ENCODE data around the gene NOL8. TPM values are rescaled to one million over a fixed set of nuclear protein-coding genes. Genes with fewer than 3 reads are reported as not detected.

The NOL8 gene
- polyA plus RNA-seq, 1 donor (not counting 4 experiments of a cell fraction or from before 2014, with no cell fraction given): 28.9 TPM

- H2AFZ ChIP-seq (ENCODE audit: control insufficient read depth, low read length): no peak overlapping the region
- no peak for FAIRE-seq
Measured at GRCh38 chr9:92359394-92359995, 34.3 kb upstream of the NOL8 start.

GRCh38 chr9:92353051-92353450 is 27.9 kb upstream of the NOL8 start:
- FAIRE-seq (no peak), DNase-seq (ENCODE audit: low read depth, low spot score) (no peak)
- no peaks in the 10 kb centered on the region for H3K4me1 ChIP-seq (ENCODE audit: control insufficient read depth, extremely low read depth, insufficient read depth, low read length)
- no peak overlapping the region for H3K9ac ChIP-seq (ENCODE audit: control insufficient read depth, extremely low read depth, insufficient read depth, low read length)
- H4K20me1 ChIP-seq (ENCODE audit: control insufficient read depth, extremely low read depth, insufficient read depth, low read length): no peaks in the 10 kb centered on the region
- H3K9me3 ChIP-seq (ENCODE audit: control insufficient read depth, low read depth, low read length): no peaks in the 10 kb centered on the region
- H3K4me3 ChIP-seq (ENCODE audit: control insufficient read depth in 2 of 3, extremely low read depth in 1 of 3, insufficient read depth in 2 of 3, low read depth in 1 of 3, low read length in 3 of 3): no peak overlapping the region
- H3K27ac ChIP-seq (ENCODE audit: control insufficient read depth, insufficient read depth, low read length): no peak overlapping the region
- H3K27me3 ChIP-seq (ENCODE audit: control insufficient read depth, extremely low read depth, insufficient read depth, low read length): no peaks in the 10 kb centered on the region
- no peaks in the 10 kb centered on the region for H3K9me1 ChIP-seq (ENCODE audit: control insufficient read depth, extremely low read depth, insufficient read depth, low read length)
- H3K36me3 ChIP-seq (ENCODE audit: control insufficient read depth in 2 of 2, extremely low read depth in 1 of 2, insufficient read depth in 2 of 2, low read length in 2 of 2): no peaks in the 10 kb centered on the region
- H3K79me2 ChIP-seq (ENCODE audit: control insufficient read depth, insufficient read depth, low read length): no peaks in the 10 kb centered on the region
- no peak overlapping the region for H2AFZ ChIP-seq (ENCODE audit: control insufficient read depth, low read length)
- no peak overlapping the region for H3K4me2 ChIP-seq (ENCODE audit: control insufficient read depth, extremely low read depth, insufficient read depth, low read depth, low read length)
- dilution Hi-C loops (cut with MboI; ENCODE audit: extremely low pct_ligation_motif_present, low sequenced_read_pairs): no loop called here
- TF ChIP-seq CTCF (optimal IDR thresholded peaks at IDR 0.05 in 1 of 3, IDR thresholded peaks at IDR 0.05 in 1 of 3, conservative IDR thresholded peaks at IDR 0.05 in 1 of 3; ENCODE audit: extremely low read depth in 1 of 3, insufficient read depth in 2 of 3, low read length in 3 of 3): no peak
- no peak for TF ChIP-seq EZH2 (IDR thresholded peaks at IDR 0.05; ENCODE audit: low read length)

More at GRCh38 chr9:92359394-92359995, 34.3 kb upstream of the NOL8 start:
- no peaks in the 10 kb centered on the region for H3K36me3 ChIP-seq (ENCODE audit: control insufficient read depth in 2 of 2, extremely low read depth in 1 of 2, insufficient read depth in 2 of 2, low read length in 2 of 2)
- H3K27me3 ChIP-seq (ENCODE audit: control insufficient read depth, extremely low read depth, insufficient read depth, low read length): no peaks in the 10 kb centered on the region
- no peaks in the 10 kb centered on the region for H4K20me1 ChIP-seq (ENCODE audit: control insufficient read depth, extremely low read depth, insufficient read depth, low read length)
- TF ChIP-seq EZH2 (IDR thresholded peaks at IDR 0.05; ENCODE audit: low read length) (no peak), CTCF (optimal IDR thresholded peaks at IDR 0.05 in 1 of 3, IDR thresholded peaks at IDR 0.05 in 1 of 3, conservative IDR thresholded peaks at IDR 0.05 in 1 of 3; ENCODE audit: extremely low read depth in 1 of 3, insufficient read depth in 2 of 3, low read length in 3 of 3) (no peak)
- no peaks in the 10 kb centered on the region for H3K79me2 ChIP-seq (ENCODE audit: control insufficient read depth, insufficient read depth, low read length)
- no peak overlapping the region for H3K4me2 ChIP-seq (ENCODE audit: control insufficient read depth, extremely low read depth, insufficient read depth, low read depth, low read length)
- H3K9me1 ChIP-seq (ENCODE audit: control insufficient read depth, extremely low read depth, insufficient read depth, low read length): no peaks in the 10 kb centered on the region
- dilution Hi-C loops (cut with MboI; ENCODE audit: extremely low pct_ligation_motif_present, low sequenced_read_pairs): no loop called here
- no peak overlapping the region for H3K4me3 ChIP-seq (ENCODE audit: control insufficient read depth in 2 of 3, extremely low read depth in 1 of 3, insufficient read depth in 2 of 3, low read depth in 1 of 3, low read length in 3 of 3)
- DNase-seq (ENCODE audit: low read depth, low spot score): no peak
- H3K27ac ChIP-seq (ENCODE audit: control insufficient read depth, insufficient read depth, low read length): no peak overlapping the region
- no peaks in the 10 kb centered on the region for H3K4me1 ChIP-seq (ENCODE audit: control insufficient read depth, extremely low read depth, insufficient read depth, low read length)
- no peaks in the 10 kb centered on the region for H3K9me3 ChIP-seq (ENCODE audit: control insufficient read depth, low read depth, low read length)
- H3K9ac ChIP-seq (ENCODE audit: control insufficient read depth, extremely low read depth, insufficient read depth, low read length): no peak overlapping the region
